Stimulated activated CD4-positive, alpha-beta T cell treated with anti-CD3 and anti-CD28 coated beads, Interleukin-15, amount 100 ng/mL, for 48 hours (primary cell): ENCODE data around the gene PLVAP.
"Not testable (repeated sequence)": the region's sequence is repeated elsewhere in the genome, so short reads cannot be mapped to it uniquely, and the experiment has no call there.

ENCODE experiments used
- DNase-seq, 2 donors: peaks; one replicate each; pipeline ENCODE4 v3.0.0-alpha.2; 2020; ENCODE audit warnings: low read depth in 2 of 2

PLVAP gene

DNA sequence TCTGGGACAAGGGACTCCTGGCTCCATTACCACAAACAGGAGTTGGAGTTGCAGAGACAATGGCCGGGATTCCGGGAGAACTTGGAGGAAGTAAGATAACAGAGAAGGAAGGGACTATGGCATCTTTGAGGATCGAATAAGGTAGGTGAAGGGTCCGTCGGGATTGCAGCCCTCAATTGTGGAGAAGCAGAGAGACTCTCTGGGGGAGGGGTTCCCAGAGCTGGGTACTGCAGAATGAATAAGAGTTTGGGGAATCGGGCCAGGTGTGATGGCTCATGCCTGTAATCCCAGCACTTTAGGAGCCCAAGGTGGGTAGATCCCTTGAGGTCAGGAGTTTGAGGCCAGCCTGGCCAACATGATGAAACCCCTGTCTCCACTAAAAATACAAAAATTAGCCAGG, 24.5 kb upstream of the PLVAP start:
- DNase-seq = no peak

- DNase-seq = no peak
These were observed 21.9 kb upstream of the PLVAP start for GRCh38 chr19:17398902-17399527.

- peak; percentile 55 to 59 for DNase-seq
These were observed 17.8 kb upstream of the PLVAP start for GRCh38 chr19:17394891-17395415.

DNA sequence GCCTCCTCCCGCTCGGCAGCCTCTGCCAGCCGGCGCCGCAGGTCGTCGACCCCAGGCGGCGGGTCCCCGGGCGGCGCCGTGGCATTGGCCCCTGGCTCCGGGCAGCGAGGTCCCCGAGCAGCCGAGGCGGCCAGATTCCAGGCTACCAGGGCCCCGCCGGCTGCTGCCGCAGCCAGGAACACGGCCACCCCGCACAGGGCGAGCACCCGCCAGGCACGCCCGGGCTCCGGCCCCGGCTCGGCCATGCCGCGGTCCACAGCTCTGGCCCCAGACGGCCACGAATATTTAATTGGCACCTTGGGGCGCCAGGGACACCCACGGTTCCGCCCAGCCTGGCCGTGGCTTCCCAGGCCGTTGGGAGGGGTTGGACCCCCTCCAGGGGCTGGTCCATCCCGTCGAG, 16.8 kb upstream of the PLVAP start, which contains the start of gene CCDC194:
TSS of gene CCDC194 (minus strand) at position 283 of the 400 bp plus-strand sequence. CDS start at position 245, 38 bp downstream.
- DNase-seq = no peak

GRCh38 chr19:17393002-17393401, 15.9 kb upstream of the PLVAP start:
- DNase-seq = no peak

GRCh38 chr19:17391371-17392151, 14.4 kb upstream of the PLVAP start:
- no peak for DNase-seq

DNA sequence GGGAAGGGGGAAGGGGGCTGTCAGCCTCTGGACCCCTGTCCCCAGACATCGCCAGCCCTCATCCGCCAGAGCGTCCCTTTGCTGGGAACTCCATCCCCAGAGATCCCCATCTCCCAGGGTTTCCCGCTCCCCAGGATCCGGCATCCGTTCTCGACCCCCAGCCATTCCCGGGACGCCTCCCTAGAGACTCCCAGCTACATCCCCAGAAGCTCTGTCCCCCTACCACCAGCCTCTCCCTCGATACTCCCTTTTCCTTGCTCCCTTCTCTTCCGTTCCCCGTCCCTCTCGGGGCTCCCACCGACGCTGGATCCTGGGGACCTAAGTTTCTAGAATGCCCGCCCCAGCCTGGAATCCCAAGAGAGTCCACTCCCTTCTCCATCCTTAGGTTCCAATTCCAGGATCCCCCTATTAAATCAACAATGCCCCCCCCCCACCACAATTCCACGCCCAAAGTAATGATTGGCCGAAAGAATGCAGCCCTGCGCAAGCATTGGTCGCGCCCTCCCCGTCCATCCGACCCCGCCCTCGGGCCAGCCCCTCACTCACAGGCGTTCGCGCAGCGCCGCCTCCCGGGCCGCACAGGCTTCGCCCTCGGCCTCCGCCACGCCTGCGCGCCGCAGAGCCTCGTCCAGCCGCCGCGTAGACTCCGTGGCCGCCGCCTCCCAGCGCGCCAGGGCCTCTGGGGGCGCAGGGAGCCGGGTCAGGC, 13.7 kb upstream of the PLVAP start:
- peak; percentile 80 to 90 for DNase-seq

- DNase-seq = no peak
These were observed 13.0 kb upstream of the PLVAP start for GRCh38 chr19:17389957-17390664.

- DNase-seq = no peak
These were observed 12.1 kb upstream of the PLVAP start for GRCh38 chr19:17389288-17389687.

GRCh38 chr19:17385878-17386611, 8.9 kb upstream of the PLVAP start:
- DNase-seq = peak in 1 of 2 donors; percentile 57

GRCh38 chr19:17380426-17381138, 3.4 kb upstream of the PLVAP start:
- DNase-seq = no peak

GRCh38 chr19:17379221-17379631, 2.1 kb upstream of the PLVAP start:
- DNase-seq = no peak

GRCh38 chr19:17378271-17378670, 1.1 kb upstream of the PLVAP start:
- no peak for DNase-seq

DNA sequence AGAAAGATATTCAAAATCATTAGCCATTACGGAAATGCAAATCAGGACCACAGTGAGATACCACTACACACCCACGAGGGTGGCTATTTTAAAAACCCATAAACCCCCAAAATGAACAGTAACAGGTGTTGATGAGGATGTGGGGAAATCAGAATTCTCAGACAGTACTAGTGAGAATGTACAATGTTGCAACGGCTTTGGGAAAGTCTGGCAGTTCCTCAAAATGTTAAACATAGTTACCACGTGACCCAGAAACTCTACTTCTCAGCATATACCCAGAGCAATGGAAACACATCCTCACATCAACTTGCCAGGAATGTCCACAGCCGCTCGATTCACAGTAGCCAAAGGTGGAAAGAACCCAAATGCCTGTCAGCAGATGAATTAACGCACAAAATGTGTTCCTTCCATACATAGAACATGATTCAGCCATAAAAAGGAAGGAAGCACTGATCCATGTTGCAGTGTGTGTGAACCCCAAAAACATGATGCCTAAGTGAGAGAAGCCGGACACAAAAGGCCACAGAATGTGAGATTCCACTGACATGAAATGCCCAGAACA, 7.0 kb downstream of the PLVAP start:
- no peak for DNase-seq

- DNase-seq = no peak
These were observed 11.8 kb downstream of the PLVAP start for GRCh38 chr19:17365361-17365760.

GRCh38 chr19:17363852-17364605, 13.1 kb downstream of the PLVAP start:
- DNase-seq = not testable (repeated sequence)

- no peak for DNase-seq
These were observed 17.0 kb downstream of the PLVAP start for GRCh38 chr19:17359905-17360800.

DNA sequence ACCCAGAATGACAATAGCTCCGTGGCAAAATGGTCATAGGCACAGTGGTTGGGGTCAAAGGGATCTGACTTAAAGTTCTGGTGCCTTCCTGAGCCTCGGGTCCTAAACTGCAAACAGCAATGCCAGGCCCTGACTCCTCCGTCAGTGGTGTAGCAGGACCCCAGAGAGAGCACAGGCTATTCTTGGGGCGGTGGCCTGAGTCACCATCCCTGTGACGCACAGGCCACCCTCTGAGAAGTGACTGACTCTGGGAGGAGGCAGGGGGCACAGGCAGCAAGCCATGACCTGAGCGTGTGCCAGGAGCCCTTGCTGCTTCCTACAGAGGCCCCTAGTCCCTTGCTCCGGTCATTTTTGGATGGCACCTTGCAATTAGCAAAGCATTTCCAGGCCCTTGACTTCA, 18.7 kb downstream of the PLVAP start:
- DNase-seq = no peak
